HCT116 (cell line): ENCODE measurements around the gene CELSR3. TPM values are rescaled to one million over a fixed set of nuclear protein-coding genes. Genes with fewer than 3 reads are reported as not detected.

Source experiments
- ATAC-seq: fragments of 200-7000 bp; cut with Tn5 transposase; 2 replicates; pipeline ENCODE4 v1.9.1; 2020; ENCODE audit warnings: mild to moderate bottlenecking, moderate library complexity
- BruUV-seq: library from RNA; stranded (reverse); fragments of 400-500 nt; replicated peaks from 2 replicates; lab custom pipeline; 2021; lab: Mats Ljungman, UMichigan
- CTCF ChIA-PET: fragments of 300-600 bp; sonication (Branson Sonifier 250); formaldehyde crosslinking; loops from one replicate; lab custom pipeline; 2021; ENCODE audit warnings: antibody characterized with exemption; lab: Charles Lee
- POLR2A ChIA-PET: fragments of 300-600, 350-600 bp; sonication (Branson Sonifier 250); formaldehyde crosslinking; loops from one replicate; lab custom pipeline; 2021; ENCODE audit warnings: antibody characterized with exemption; lab: Charles Lee
- RAD21 ChIA-PET, 2 experiments: fragments of 300-600 bp; sonication (Branson Sonifier 250); formaldehyde crosslinking; loops; one replicate each; lab custom pipeline; 2023; ENCODE audit warnings: low total read pairs in 2 of 2; ENCODE audit not compliant: uncharacterized antibody in 2 of 2, unreplicated experiment in 2 of 2, low non-redundant PET in 1 of 2; lab: Charles Lee
- DNase-seq: peaks from one replicate; pipeline ENCODE4 v3.0.0-alpha.2; 2010; ENCODE audit warnings: low read depth, low spot score
- H2AFZ ChIP-seq: fragments of 200-600 bp; shearing (Covaris generic), sonication (generic); 2 replicates; pipeline ENCODE4 v1.6.1; 2017; ENCODE audit warnings: low read depth, mixed run types, mixed read lengths, antibody characterized with exemption, low read length; ENCODE audit not compliant: poor library complexity, severe bottlenecking
- H3K27ac ChIP-seq: 2 replicates; pipeline ENCODE4 v1.5.1; 2012; ENCODE audit warnings: low read depth, low read length
- H3K27me3 ChIP-seq: fragments of 200-600 bp; sonication (generic); 2 replicates; pipeline ENCODE4 v1.6.1; 2016; ENCODE audit warnings: mixed run types, low read length, mixed read lengths; ENCODE audit not compliant: insufficient read depth
- H3K36me3 ChIP-seq, 2 experiments: fragments of 200-500 bp in 1 of 2; fragments of 200-600 bp in 1 of 2; sonication (Bioruptor generic) in 1 of 2; sonication (generic) in 1 of 2; 2 replicates each; pipeline versions ENCODE4 v1.5.1 to v1.6.1; 2014 to 2016; ENCODE audit warnings: low read length in 2 of 2, inconsistent platforms in 1 of 2, mixed read lengths in 1 of 2, mixed run types in 1 of 2; ENCODE audit not compliant: insufficient read depth in 2 of 2, control insufficient read depth in 1 of 2
- H3K4me1 ChIP-seq, 2 experiments: fragments of 200-600 bp in 1 of 2; sonication (generic) in 1 of 2; 2 replicates each; pipeline versions ENCODE4 v1.5.1 to v1.6.1; 2012 to 2017; ENCODE audit warnings: low read length in 2 of 2, inconsistent platforms in 1 of 2, mild to moderate bottlenecking in 1 of 2, mixed read lengths in 1 of 2, mixed run types in 1 of 2, moderate library complexity in 1 of 2; ENCODE audit not compliant: insufficient read depth in 2 of 2, control insufficient read depth in 1 of 2
- H3K4me2 ChIP-seq: fragments of 200-600 bp; sonication (generic); 2 replicates; pipeline ENCODE4 v1.6.1; 2017; ENCODE audit warnings: mixed run types, low read length, mixed read lengths
- H3K4me3 ChIP-seq, 2 experiments: fragments of 200-600 bp in 1 of 2; sonication (generic) in 1 of 2; replicated peaks in 1 of 2; 2 replicates each; pipeline ENCODE4 v1.5.1; 2011 to 2016; ENCODE audit warnings: low read length in 2 of 2, control low read depth in 1 of 2, low read depth in 1 of 2, mild to moderate bottlenecking in 1 of 2, mixed read lengths in 1 of 2, mixed run types in 1 of 2
- H3K79me2 ChIP-seq: fragments of 200-600 bp; sonication (generic); 2 replicates; pipeline ENCODE4 v1.6.1; 2017; ENCODE audit warnings: mild to moderate bottlenecking, mixed run types, low read length, moderate library complexity, mixed read lengths; ENCODE audit not compliant: insufficient read depth
- H3K9ac ChIP-seq: fragments of 200-600 bp; sonication (generic); 2 replicates; pipeline ENCODE4 v1.6.1; 2016; ENCODE audit warnings: low read length, mixed read lengths
- H3K9me2 ChIP-seq: fragments of 200-600 bp; sonication (generic), shearing (Covaris generic); 2 replicates; pipeline ENCODE4 v1.6.1; 2017; ENCODE audit warnings: mixed run types, mild to moderate bottlenecking, moderate library complexity; ENCODE audit not compliant: insufficient read depth
- H3K9me3 ChIP-seq, 2 experiments: fragments of 200-500 bp in 1 of 2; fragments of 200-600 bp in 1 of 2; sonication (Bioruptor generic) in 1 of 2; sonication (generic) in 1 of 2; 2 replicates each; pipeline ENCODE4 v1.6.1; 2014 to 2017; ENCODE audit warnings: low read length in 2 of 2, mixed read lengths in 2 of 2, inconsistent platforms in 1 of 2, low read depth in 1 of 2, mild to moderate bottlenecking in 1 of 2, mixed run types in 1 of 2, moderate library complexity in 1 of 2; ENCODE audit not compliant: control insufficient read depth in 1 of 2, insufficient read depth in 1 of 2
- H4K20me1 ChIP-seq: fragments of 200-600 bp; sonication (generic), shearing (Covaris generic); 2 replicates; pipeline ENCODE4 v1.6.1; 2017; ENCODE audit warnings: mixed run types, mild to moderate bottlenecking, moderate library complexity; ENCODE audit not compliant: insufficient read depth
- CBX3 ChIP-seq: IDR thresholded peaks from 2 replicates; pipeline ENCODE4 v1.6.1; 2012; ENCODE audit warnings: low read depth
- EGR1 ChIP-seq: IDR thresholded peaks from 2 replicates; pipeline ENCODE4 v1.6.1; 2012; ENCODE audit warnings: low read depth
- ELF1 ChIP-seq: IDR thresholded peaks from 2 replicates; pipeline ENCODE4 v1.6.1; 2012; ENCODE audit warnings: low read depth, borderline replicate concordance
- EZH2 ChIP-seq: fragments of 200-600 bp; sonication (generic); IDR thresholded peaks from 2 replicates; pipeline ENCODE4 v1.6.1; 2017; ENCODE audit warnings: antibody characterized with exemption, mixed run types
- FOSL1 ChIP-seq: IDR thresholded peaks from 2 replicates; pipeline ENCODE4 v1.6.1; 2012; ENCODE audit warnings: low read depth
- JUND ChIP-seq: IDR thresholded peaks from 2 replicates; pipeline ENCODE4 v1.6.1; 2012
- POLR2A ChIP-seq: IDR thresholded peaks from 2 replicates; pipeline ENCODE4 v1.7.0; 2011; ENCODE audit warnings: borderline replicate concordance; ENCODE audit not compliant: insufficient read depth, insufficient read length; ENCODE audit errors: extremely low read depth
- POLR2AphosphoS5 ChIP-seq: IDR thresholded peaks from 2 replicates; pipeline ENCODE4 v1.6.1; 2011; ENCODE audit warnings: mild to moderate bottlenecking, low read depth, low read length, moderate library complexity
- REST ChIP-seq: IDR thresholded peaks from 2 replicates; pipeline ENCODE4 v1.6.1; 2012; ENCODE audit warnings: low read depth
- SIN3A ChIP-seq: IDR thresholded peaks from 2 replicates; pipeline ENCODE4 v1.6.1; 2012; ENCODE audit warnings: low read depth
- SP1 ChIP-seq: IDR thresholded peaks from 2 replicates; pipeline ENCODE4 v1.6.1; 2012; ENCODE audit warnings: low read depth
- TCF7L2 ChIP-seq: IDR thresholded peaks from 2 replicates; pipeline ENCODE4 v1.7.0; 2011; ENCODE audit warnings: borderline replicate concordance, inconsistent platforms; ENCODE audit not compliant: insufficient read depth, insufficient read length; ENCODE audit errors: extremely low read depth
- YY1 ChIP-seq: IDR thresholded peaks from 2 replicates; pipeline ENCODE4 v1.6.1; 2011; ENCODE audit warnings: low read length, low read depth, moderate library complexity, mild to moderate bottlenecking; ENCODE audit not compliant: insufficient replicate concordance; ENCODE audit errors: extremely low read depth
- ZBTB33 ChIP-seq: IDR thresholded peaks from 2 replicates; pipeline ENCODE4 v1.6.1; 2011; ENCODE audit warnings: mild to moderate bottlenecking, low read length, moderate library complexity; ENCODE audit not compliant: insufficient replicate concordance; ENCODE audit errors: extremely low read depth
- ZFX ChIP-seq: fragments of 450-650 bp; IDR thresholded peaks from 2 replicates; pipeline ENCODE4 v1.6.1; 2017
- ZNF274 ChIP-seq: fragments of 200-500 bp; sonication (Bioruptor generic); IDR thresholded peaks from 2 replicates; pipeline ENCODE4 v1.6.1; 2014; ENCODE audit warnings: mild to moderate bottlenecking, low read depth, low read length, inconsistent platforms
- intact Hi-C: fragments of 100-400 bp; cut with micrococcal nuclease; formaldehyde crosslinking; loops from 2 replicates; pipeline ENCODE4 v1.10.0; 2022
- total RNA-seq: library from RNA; stranded (reverse); gene quantifications from one replicate; pipeline ENCODE4 v1.2.1, GENCODE V29; 2021; ENCODE audit not compliant: unreplicated experiment
- TF ChIP-seq, protein P1 (sequence below), 3 experiments: fragments of 200-600 bp in 1 of 3; sonication (generic) in 1 of 3; IDR thresholded peaks in 2 of 3; conservative IDR thresholded peaks in 1 of 3; 2 replicates each; pipeline ENCODE4 v1.5.1; 2012 to 2017; ENCODE audit warnings: low read depth in 2 of 3, low read length in 2 of 3, antibody characterized with exemption in 1 of 3, borderline replicate concordance in 1 of 3, control low read depth in 1 of 3, mild to moderate bottlenecking in 1 of 3, mixed read lengths in 1 of 3, mixed run types in 1 of 3, moderate library complexity in 1 of 3; ENCODE audit not compliant: insufficient read depth in 1 of 3

CELSR3 gene
- total RNA-seq, 1 experiment from 2014 or later = 7.8 TPM

DNA sequence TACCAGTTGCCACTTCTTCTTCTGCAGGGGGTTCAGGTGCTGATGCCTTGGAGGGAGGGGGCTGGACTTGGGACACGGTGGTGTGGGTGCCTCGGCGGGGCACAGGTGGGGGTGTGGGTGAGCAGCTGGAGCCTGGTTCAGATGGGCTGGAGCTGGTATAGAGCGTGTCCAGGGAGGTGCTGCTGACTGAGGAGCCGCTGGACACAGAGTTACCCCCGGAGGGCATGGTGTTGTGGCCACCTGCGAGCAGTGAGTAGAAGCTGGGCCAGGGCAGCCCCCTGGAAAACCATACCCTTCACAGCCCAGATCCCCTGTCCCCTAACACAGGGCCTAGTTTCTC is 18.8 kb upstream of the CELSR3 start:
- no peak for DNase-seq
- ChIA-PET POLR2A (no interaction called here), CTCF (no interaction called here), RAD21 (no interaction called here)
- Histone ChIP-seq H3K9me2 (no peaks in the 10 kb centered on the region), H4K20me1 (no peaks in the 10 kb centered on the region), H3K4me1 (peaks cover 13 to 29% of the 10 kb centered on the region in 2 experiments), H2AFZ (no peak overlapping the region), H3K9ac (no peak overlapping the region), H3K27ac (no peak overlapping the region), H3K36me3 (peaks cover 27 to 40% of the 10 kb centered on the region in 2 experiments), H3K4me3 (no peak overlapping the region), H3K9me3 (no peaks in the 10 kb centered on the region), H3K27me3 (no peaks in the 10 kb centered on the region), H3K4me2 (no peak overlapping the region), H3K79me2 (peaks cover 31% of the 10 kb centered on the region)
- intact Hi-C loops = no loop called here
- no peak for TF ChIP-seq FOSL1
- TF ChIP-seq POLR2AphosphoS5 = no peak
- no peak for TF ChIP-seq REST
- no peak for TF ChIP-seq ZFX
- TF ChIP-seq TCF7L2 = no peak
- TF ChIP-seq EZH2 = no peak
- no peak for TF ChIP-seq ZNF274
- no peak for TF ChIP-seq EGR1
- no peak for TF ChIP-seq JUND
- TF ChIP-seq SIN3A = no peak
- TF ChIP-seq ZBTB33 = no peak
- TF ChIP-seq, protein P1, sequence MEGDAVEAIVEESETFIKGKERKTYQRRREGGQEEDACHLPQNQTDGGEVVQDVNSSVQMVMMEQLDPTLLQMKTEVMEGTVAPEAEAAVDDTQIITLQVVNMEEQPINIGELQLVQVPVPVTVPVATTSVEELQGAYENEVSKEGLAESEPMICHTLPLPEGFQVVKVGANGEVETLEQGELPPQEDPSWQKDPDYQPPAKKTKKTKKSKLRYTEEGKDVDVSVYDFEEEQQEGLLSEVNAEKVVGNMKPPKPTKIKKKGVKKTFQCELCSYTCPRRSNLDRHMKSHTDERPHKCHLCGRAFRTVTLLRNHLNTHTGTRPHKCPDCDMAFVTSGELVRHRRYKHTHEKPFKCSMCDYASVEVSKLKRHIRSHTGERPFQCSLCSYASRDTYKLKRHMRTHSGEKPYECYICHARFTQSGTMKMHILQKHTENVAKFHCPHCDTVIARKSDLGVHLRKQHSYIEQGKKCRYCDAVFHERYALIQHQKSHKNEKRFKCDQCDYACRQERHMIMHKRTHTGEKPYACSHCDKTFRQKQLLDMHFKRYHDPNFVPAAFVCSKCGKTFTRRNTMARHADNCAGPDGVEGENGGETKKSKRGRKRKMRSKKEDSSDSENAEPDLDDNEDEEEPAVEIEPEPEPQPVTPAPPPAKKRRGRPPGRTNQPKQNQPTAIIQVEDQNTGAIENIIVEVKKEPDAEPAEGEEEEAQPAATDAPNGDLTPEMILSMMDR (IDR thresholded peaks at IDR 0.05 in 2 of 3, conservative IDR thresholded peaks at IDR 0.05 in 1 of 3; ENCODE audit: borderline replicate concordance in 1 of 3, insufficient read depth in 1 of 3, low read depth in 2 of 3, low read length in 2 of 3) = no peak
- TF ChIP-seq ELF1 = no peak
- no peak for TF ChIP-seq YY1
- no peak for TF ChIP-seq CBX3
- TF ChIP-seq POLR2A = no peak
- no peak for TF ChIP-seq SP1
- no TSS peak for BruUV-seq
- ATAC-seq = no peak
